ENCODE measurements around the gene RAET1E.
"Not testable (repeated sequence)": the region's sequence is repeated elsewhere in the genome, so short reads cannot be mapped to it uniquely, and the experiment has no call there.

RAET1E gene

GRCh38 chr6:149927025-149927424 lies 29.1 kb upstream of the RAET1E start:
- DNase-seq (ENCODE audit: low spot score): not testable (repeated sequence)

DNA sequence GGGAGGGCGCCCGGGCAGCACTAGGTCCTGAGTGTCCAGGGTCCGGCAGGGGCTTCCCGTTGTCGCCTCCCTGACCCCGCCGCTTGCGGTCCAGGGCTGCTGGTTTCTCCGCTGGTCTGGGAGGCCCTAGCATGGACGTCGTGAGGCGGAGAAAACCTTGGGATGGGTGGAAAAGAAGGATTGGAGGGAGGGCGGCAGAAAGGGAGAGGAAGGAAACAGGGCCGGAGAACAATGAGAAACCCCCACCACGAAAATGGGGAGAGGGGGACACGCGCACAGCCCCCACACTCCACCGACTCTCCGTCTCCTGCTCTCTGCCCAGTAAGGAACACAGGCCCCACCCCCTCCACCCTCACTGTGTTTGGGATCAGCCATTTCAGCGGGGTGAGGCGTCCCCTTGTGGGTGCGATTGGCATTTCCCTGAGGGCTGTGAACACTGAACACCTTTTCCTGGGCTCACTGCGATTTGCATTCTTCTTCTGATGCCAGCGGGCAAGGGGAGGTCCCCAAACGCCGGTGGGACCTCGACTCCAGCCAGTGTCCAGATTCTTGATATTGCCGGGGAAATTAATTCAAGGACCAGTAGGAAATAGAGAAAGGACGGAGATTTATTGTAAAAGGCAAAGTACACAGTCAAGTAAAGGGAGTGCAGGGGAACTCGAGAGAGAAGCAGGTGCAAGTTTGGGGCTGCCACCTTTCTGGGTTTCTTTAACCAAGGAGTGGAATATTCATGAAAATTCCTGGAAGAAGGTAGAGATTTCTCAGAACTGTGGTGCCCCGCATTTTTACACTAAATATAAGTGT lies 28.3 kb upstream of the RAET1E start:
- DNase-seq (ENCODE audit: low spot score): peak; percentile 50

DNA sequence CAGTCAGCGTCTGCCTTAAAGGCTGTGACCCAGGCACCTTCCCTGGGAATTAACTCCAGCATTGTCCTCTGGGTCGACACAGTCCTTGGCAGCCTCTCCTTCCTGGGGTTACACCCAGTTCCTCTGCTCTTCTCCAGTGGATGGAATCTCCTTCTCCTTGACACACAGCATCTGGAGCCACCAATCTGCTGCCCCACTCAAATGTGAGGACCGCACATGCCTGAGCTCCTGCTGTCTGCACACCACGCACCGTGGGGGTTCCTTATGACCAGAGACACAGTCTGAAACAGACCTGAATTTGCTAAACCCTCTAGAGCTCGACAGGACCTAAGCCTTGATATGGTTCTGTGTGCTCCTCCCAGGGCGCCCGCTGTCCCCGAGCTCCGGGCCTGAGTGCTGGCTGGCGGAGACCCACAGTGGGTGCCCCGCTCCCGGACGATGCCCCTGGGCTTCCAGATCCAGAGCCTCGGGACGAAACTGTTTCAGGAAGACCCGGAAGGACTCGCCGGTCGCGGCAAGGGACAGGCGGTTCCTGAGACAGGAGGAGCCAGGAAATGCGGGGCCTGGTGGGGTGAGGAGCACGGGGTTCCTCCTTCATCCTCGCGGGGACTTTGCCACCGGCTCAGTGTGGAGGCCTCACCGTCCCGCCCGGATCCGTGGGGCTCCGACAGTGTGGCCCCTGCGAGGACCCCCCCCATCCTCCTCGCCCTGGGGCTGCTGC lies 27.5 kb upstream of the RAET1E start:
- no peak for DNase-seq (ENCODE audit: low spot score)

DNA sequence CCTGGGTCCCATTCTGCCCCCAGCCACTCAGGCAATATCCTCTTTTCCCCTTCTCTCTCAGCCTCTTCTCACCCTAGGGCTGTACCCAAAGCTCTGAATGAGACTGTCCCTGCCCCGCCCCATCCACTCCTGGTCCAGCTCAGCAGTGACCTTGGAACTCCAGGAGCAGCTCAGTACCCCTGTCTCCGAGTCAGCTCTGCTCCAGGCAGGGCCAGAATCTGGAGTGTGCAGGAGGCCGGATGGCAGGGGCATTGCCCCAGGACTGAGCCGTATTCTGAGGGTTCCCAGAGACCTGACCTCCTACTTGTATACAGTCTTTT lies 27.0 kb upstream of the RAET1E start:
- no peak for DNase-seq (ENCODE audit: low spot score)

DNA sequence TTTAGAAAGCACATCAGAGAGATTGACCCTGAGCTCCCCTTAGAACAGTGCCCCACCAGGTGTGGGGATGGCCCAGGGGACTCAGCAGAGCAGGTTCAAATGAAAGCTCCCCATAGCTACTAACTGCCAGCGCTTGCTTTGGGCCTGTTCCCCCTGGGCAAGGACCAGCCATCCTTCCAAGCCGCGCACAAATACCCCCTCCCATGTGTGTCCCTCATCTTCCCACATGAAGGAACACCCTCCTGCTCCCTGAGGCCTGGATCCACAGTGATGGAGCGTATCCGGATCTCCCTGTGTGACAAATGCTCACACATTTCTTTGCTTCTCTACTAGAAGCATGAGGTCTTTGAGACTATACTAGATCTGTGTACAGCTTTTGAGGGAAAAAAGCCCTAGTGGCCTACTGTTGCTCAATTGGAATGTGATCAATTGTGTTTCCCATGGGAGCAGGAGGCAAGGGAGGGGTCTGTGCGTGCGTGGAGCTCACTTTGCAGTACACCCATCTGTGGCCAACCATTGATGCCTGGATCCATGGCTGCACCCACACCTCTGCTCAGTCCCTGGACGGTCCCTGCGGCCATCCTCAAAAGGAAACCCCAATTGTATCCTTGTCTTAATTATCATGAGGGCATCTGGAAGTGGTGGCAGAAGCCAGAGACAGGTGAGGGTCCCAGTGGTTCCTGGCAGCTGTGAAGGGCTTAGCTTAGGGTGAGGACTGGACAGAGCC lies 26.5 kb upstream of the RAET1E start:
- no peak for DNase-seq (ENCODE audit: low spot score)

- DNase-seq (ENCODE audit: low spot score): no peak
These were observed 25.5 kb upstream of the RAET1E start for GRCh38 chr6:149923327-149923986.

DNA sequence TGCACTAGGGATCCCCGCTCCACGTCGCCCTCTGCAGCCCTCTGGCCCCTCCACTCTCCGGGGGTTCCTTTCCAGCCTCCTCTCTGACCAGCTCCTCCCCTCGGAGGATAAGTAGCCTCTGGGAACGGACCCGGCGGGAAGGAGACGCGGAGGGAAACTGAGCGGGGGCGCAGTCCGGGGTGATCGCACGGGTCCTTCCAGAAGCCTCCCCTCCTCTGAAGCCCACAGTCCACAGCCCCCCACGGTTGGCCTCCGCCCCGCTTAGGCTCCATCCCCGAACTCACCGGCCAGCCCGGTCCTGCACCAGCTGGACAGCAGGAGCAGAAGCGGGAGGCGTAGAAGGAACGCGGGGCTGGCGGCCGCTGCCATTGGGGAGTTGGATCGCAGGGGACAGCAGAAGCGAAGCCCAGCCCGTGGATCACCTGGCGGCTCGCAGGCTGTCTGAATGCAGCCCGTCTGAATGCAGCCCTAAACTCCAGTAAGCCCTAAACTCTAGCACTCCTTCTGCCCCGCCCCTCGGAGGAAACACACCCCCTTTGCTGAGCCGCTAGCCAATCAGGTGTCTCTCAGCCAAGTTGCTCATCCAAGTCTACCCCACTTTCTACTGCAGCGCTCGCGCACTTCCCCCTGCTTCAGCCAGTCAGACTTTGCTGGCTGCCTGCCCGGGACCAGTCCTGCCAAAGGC lies 24.9 kb upstream of the RAET1E start, which contains the start of gene RAET1G:
RAET1G (minus strand) TSS at position 480 of the 685 bp plus-strand sequence; CDS start at position 369, 111 bp downstream.
- peak; percentile 76 for DNase-seq (ENCODE audit: low spot score)

DNA sequence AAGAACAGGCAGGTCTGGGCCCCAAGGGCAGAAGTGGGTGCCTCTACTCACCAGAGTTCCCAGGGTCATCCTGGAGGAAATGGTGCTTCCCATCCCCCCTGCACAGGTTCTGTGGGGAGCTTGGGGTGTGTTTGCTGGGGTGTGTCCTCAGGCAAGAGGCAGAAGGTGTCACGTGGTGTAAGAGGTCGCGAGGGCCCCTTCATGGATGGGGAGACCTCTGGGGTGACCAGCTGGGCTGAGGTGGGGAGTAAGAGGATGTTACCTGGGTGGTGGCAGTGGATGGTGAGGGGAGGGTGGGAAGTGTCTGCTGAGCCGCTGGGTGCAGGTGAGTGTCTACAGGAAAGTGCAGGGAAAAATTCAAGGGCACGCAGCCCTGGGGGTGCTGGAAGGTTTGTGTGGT lies 24.2 kb upstream of the RAET1E start:
- not testable (repeated sequence) for DNase-seq (ENCODE audit: low spot score)

DNA sequence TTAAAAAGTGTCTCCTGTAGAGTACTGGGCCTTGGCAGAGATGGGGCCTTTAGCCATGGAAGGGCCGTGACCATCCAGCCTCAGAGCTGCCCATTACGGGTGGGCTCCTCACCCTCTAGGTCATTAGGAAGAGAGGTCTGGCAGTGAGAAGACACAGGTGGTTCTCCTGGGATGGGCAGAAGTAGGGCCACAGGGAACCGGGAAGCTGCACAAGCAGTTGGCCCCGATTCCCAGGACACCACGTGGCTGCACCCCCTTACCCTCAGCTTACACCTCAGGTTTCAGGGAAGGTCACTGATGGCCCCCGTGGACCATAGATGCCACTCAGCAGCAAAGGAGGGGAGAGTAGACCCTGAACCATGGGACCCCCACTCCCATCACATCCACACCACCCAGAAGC lies 23.4 kb upstream of the RAET1E start:
- DNase-seq (ENCODE audit: low spot score): no peak

DNA sequence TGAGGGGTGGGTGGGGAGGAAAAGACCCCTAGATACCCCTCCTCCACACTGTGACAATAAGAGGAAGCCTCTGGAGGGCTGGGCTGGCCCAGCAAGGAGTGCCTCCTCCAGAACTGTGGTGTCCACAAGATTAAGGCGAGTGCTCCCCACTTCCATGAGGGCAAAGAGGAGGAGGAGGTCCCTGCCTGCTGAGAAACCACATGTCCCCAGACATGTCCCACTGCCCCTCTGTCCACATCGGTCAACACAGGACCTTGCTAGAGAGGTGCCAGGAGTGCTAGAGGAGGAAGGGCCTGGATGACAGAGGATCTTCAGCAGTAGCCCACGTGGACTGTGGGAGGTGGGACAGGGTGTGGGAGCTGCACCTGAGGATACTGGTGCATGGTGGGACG lies 21.9 kb upstream of the RAET1E start:
- DNase-seq (ENCODE audit: low spot score): no peak

- DNase-seq (ENCODE audit: low spot score): not testable (repeated sequence)
These were observed 21.4 kb upstream of the RAET1E start for GRCh38 chr6:149919126-149919833.

GRCh38 chr6:149918151-149918905 lies 20.4 kb upstream of the RAET1E start:
- no peak for DNase-seq (ENCODE audit: low spot score)

- no peak for DNase-seq (ENCODE audit: low spot score)
These were observed 19.8 kb upstream of the RAET1E start for GRCh38 chr6:149917679-149918078.

- no peak for DNase-seq (ENCODE audit: low spot score)
These were observed 18.3 kb upstream of the RAET1E start for GRCh38 chr6:149915970-149916865.

DNA sequence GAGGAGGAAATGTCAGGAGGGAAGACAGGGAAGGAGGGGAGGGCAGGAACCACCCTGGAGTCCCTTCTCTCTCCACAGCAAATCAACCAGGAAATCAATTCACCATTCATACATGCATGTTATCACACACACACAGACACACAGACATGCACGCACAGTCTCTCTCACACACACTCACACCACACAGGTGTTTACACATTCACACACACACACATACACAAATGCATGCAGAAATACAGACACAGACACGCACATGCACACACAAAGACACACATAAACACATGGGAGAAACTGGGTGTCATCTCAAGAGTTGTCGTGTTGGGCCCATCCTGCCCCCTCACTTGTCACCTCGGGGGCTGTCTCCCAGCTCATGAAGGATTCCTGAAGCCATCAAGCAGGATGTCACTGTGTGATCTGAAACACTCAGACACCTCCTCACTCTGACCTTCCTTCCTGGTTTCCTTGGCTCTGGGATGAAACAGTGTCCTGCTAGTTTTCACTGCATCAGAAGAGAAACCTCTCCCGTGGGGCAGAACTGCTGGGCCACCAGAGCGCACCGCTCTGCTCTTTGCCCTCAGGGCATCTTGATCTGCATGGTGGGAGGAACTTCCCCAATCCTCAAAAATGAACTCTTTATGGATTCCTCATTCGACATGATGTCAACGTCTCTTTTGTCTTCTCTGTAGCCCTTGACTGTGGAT lies 15.8 kb upstream of the RAET1E start:
- DNase-seq (ENCODE audit: low spot score): no peak

DNA sequence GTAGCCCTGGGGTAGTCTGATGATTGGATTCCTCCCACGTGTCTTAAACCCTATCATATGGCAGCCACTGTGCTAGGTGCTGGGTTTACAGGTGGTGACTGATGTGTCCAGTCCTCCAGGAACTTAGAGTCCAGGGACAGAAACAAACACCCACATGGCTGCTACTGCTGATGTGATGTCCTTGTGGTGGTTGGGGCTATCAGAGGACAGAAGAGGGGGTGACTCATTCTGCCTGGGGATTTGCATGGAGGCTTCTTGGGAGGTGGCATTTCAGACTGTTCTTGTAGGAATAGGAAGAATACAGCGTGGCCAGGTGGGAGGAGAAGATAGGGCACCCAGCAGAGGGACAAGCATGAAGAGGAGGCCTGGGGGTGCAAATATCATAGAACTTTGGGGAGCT lies 15.2 kb upstream of the RAET1E start:
- DNase-seq (ENCODE audit: low spot score): no peak

- DNase-seq (ENCODE audit: low spot score): not testable (repeated sequence)
These were observed 14.8 kb upstream of the RAET1E start for GRCh38 chr6:149912680-149913079.

GRCh38 chr6:149910721-149911151 lies 12.8 kb upstream of the RAET1E start:
- no peak for DNase-seq (ENCODE audit: low spot score)
